NCI-H69 (cell line): ENCODE data around the gene HRH2.
A peak's percentile ranks its signal among the peaks of the same experiment; 100 is the strongest.
"Not testable (repeated sequence)": the region's sequence is repeated elsewhere in the genome, so short reads cannot be mapped to it uniquely, and the experiment has no call there.

Source experiments
- DNase-seq: peaks from one replicate; lab custom pipeline; 2025; lab: John Stamatoyannopoulos, UW

HRH2 gene

GRCh38 chr5:175657593-175658271, at the start of gene HRH2:
Gene HRH2 (plus strand): TSS chr5:175658071. CDS start chr5:175683234, 25,163 bp downstream.
- DNase-seq: peak; percentile 65

GRCh38 chr5:175609526-175609925, 48.3 kb upstream of the HRH2 start:
- no peak for DNase-seq

- DNase-seq: no peak
These were observed 47.5 kb upstream of the HRH2 start for GRCh38 chr5:175610381-175610780.

GRCh38 chr5:175610898-175611297, 47.0 kb upstream of the HRH2 start:
- DNase-seq: no peak

- DNase-seq: no peak
These were observed 43.6 kb upstream of the HRH2 start for GRCh38 chr5:175614223-175614815.

- DNase-seq: no peak
These were observed 43.0 kb upstream of the HRH2 start for GRCh38 chr5:175614861-175615260.

GRCh38 chr5:175616083-175616482, 41.8 kb upstream of the HRH2 start:
- DNase-seq: no peak

- DNase-seq: not testable (repeated sequence)
These were observed 41.3 kb upstream of the HRH2 start for GRCh38 chr5:175616527-175616926.

GRCh38 chr5:175617447-175617846, 40.4 kb upstream of the HRH2 start:
- DNase-seq: no peak

- no peak for DNase-seq
These were observed 37.3 kb upstream of the HRH2 start for GRCh38 chr5:175620527-175620926.

GRCh38 chr5:175621971-175622370, 35.9 kb upstream of the HRH2 start:
- DNase-seq: no peak

GRCh38 chr5:175623088-175623487, 34.8 kb upstream of the HRH2 start:
- DNase-seq: no peak

- DNase-seq: peak; percentile 11
These were observed 33.6 kb upstream of the HRH2 start for GRCh38 chr5:175624316-175624715.

GRCh38 chr5:175627005-175627404, 30.9 kb upstream of the HRH2 start:
- no peak for DNase-seq

- DNase-seq: no peak
These were observed 30.1 kb upstream of the HRH2 start for GRCh38 chr5:175627739-175628138.

GRCh38 chr5:175628668-175629067, 29.2 kb upstream of the HRH2 start:
- no peak for DNase-seq

- DNase-seq: no peak
These were observed 28.6 kb upstream of the HRH2 start for GRCh38 chr5:175629261-175629660.

- no peak for DNase-seq
These were observed 28.1 kb upstream of the HRH2 start for GRCh38 chr5:175629793-175630192.

GRCh38 chr5:175635854-175636584, 21.9 kb upstream of the HRH2 start:
- no peak for DNase-seq

- no peak for DNase-seq
These were observed 19.6 kb upstream of the HRH2 start for GRCh38 chr5:175638305-175638704.

- DNase-seq: no peak
These were observed 17.6 kb upstream of the HRH2 start for GRCh38 chr5:175640106-175640775.

GRCh38 chr5:175642998-175643397, 14.9 kb upstream of the HRH2 start:
- no peak for DNase-seq

- DNase-seq: no peak
These were observed 11.6 kb upstream of the HRH2 start for GRCh38 chr5:175646251-175646650.
